Progenitor cell of endocrine pancreas (in vitro differentiated cells): Measurements from ENCODE around the gene POLR2A. TPM values are rescaled to one million over a fixed set of nuclear protein-coding genes. Genes with fewer than 3 reads are reported as not detected.
A peak's percentile ranks its signal among the peaks of the same experiment; 100 is the strongest.

Source experiments
- DNase-seq: peaks from one replicate; pipeline ENCODE4 v3.0.0; 2021; ENCODE audit warnings: low spot score; ENCODE audit not compliant: unreplicated experiment
- H3K27ac Mint-ChIP-seq: 2 replicates; pipeline ENCODE4 v1.8.0; 2021; ENCODE audit warnings: mild to moderate bottlenecking, moderate library complexity, mixed read lengths
- H3K27me3 Mint-ChIP-seq: 2 replicates; pipeline ENCODE4 v1.8.0; 2021; ENCODE audit warnings: mixed read lengths
- H3K36me3 Mint-ChIP-seq: 2 replicates; pipeline ENCODE4 v1.8.0; 2022; ENCODE audit warnings: mixed read lengths; ENCODE audit not compliant: insufficient read depth
- H3K4me1 Mint-ChIP-seq: 2 replicates; pipeline ENCODE4 v1.8.0; 2021; ENCODE audit warnings: low read depth, mixed read lengths
- H3K4me3 Mint-ChIP-seq: 2 replicates; pipeline ENCODE4 v1.8.0; 2021; ENCODE audit warnings: low read depth, mild to moderate bottlenecking, moderate library complexity, mixed read lengths
- H3K9me3 Mint-ChIP-seq: 2 replicates; pipeline ENCODE4 v1.8.0; 2021; ENCODE audit warnings: low read depth, mixed read lengths
- CTCF ChIP-seq: fragments of 200-600 bp; sonication (generic); IDR thresholded peaks from one replicate; pipeline ENCODE4 v1.5.0; 2021; ENCODE audit warnings: antibody characterized with exemption, mild to moderate bottlenecking; ENCODE audit not compliant: unreplicated experiment
- total RNA-seq: library from RNA; stranded (reverse); gene quantifications from 2 replicates; pipeline ENCODE4 v1.2.1, GENCODE V29; 2021

Gene POLR2A
- total RNA-seq, 1 donor from 2014 or later: 195 TPM

GRCh38 chr17:7501729-7502128 is 17.6 kb downstream of the POLR2A start:
- DNase-seq: no peak
- no peaks in the 10 kb centered on the region for H3K27me3 Mint-ChIP-seq
- peaks cover 39% of the 10 kb centered on the region for H3K36me3 Mint-ChIP-seq
- H3K27ac Mint-ChIP-seq: peak overlapping the region; percentile 69
- no peaks in the 10 kb centered on the region for H3K4me1 Mint-ChIP-seq
- H3K4me3 Mint-ChIP-seq: no peak overlapping the region
- no peaks in the 10 kb centered on the region for H3K9me3 Mint-ChIP-seq
- no peak for TF ChIP-seq CTCF

GRCh38 chr17:7502171-7502847 is 18.1 kb downstream of the POLR2A start:
- DNase-seq: no peak
- Mint-ChIP-seq H3K4me3 (no peak overlapping the region), H3K4me1 (no peaks in the 10 kb centered on the region), H3K9me3 (no peaks in the 10 kb centered on the region), H3K27me3 (no peaks in the 10 kb centered on the region), H3K27ac (no peak overlapping the region), H3K36me3 (peaks cover 36% of the 10 kb centered on the region)
- no peak for TF ChIP-seq CTCF

GRCh38 chr17:7502987-7503386 is 18.8 kb downstream of the POLR2A start:
- Mint-ChIP-seq H3K4me3 (no peak overlapping the region), H3K36me3 (peaks cover 38% of the 10 kb centered on the region), H3K4me1 (no peaks in the 10 kb centered on the region), H3K27me3 (no peaks in the 10 kb centered on the region), H3K27ac (no peak overlapping the region), H3K9me3 (no peaks in the 10 kb centered on the region)
- DNase-seq: no peak
- peak; percentile 34 for TF ChIP-seq CTCF

- Mint-ChIP-seq H3K4me3 (no peak overlapping the region), H3K27ac (no peak overlapping the region), H3K4me1 (no peaks in the 10 kb centered on the region), H3K36me3 (peaks cover 39% of the 10 kb centered on the region), H3K9me3 (no peaks in the 10 kb centered on the region), H3K27me3 (no peaks in the 10 kb centered on the region)
- no peak for TF ChIP-seq CTCF
- no peak for DNase-seq
Measured at GRCh38 chr17:7503521-7503920, 19.4 kb downstream of the POLR2A start.

- H3K36me3 Mint-ChIP-seq: peaks cover 39% of the 10 kb centered on the region
- no peaks in the 10 kb centered on the region for H3K9me3 Mint-ChIP-seq
- DNase-seq: no peak
- H3K4me3 Mint-ChIP-seq: no peak overlapping the region
- H3K27ac Mint-ChIP-seq: peak overlapping the region; percentile 33
- TF ChIP-seq CTCF: no peak
- no peaks in the 10 kb centered on the region for H3K4me1 Mint-ChIP-seq
- no peaks in the 10 kb centered on the region for H3K27me3 Mint-ChIP-seq
Measured at GRCh38 chr17:7508145-7508544, 24.0 kb downstream of the POLR2A start.
